DMS53 treated with DMSO at 0.1 percent for 48 hours (cell line): ENCODE measurements around the gene ZNF841.
"Not testable (repeated sequence)": the region's sequence is repeated elsewhere in the genome, so short reads cannot be mapped to it uniquely, and the experiment has no call there.

Source experiments
- DNase-seq: peaks from one replicate; lab custom pipeline; 2025; ENCODE audit not compliant: unreplicated experiment; lab: John Stamatoyannopoulos, UW

Gene ZNF841

DNA sequence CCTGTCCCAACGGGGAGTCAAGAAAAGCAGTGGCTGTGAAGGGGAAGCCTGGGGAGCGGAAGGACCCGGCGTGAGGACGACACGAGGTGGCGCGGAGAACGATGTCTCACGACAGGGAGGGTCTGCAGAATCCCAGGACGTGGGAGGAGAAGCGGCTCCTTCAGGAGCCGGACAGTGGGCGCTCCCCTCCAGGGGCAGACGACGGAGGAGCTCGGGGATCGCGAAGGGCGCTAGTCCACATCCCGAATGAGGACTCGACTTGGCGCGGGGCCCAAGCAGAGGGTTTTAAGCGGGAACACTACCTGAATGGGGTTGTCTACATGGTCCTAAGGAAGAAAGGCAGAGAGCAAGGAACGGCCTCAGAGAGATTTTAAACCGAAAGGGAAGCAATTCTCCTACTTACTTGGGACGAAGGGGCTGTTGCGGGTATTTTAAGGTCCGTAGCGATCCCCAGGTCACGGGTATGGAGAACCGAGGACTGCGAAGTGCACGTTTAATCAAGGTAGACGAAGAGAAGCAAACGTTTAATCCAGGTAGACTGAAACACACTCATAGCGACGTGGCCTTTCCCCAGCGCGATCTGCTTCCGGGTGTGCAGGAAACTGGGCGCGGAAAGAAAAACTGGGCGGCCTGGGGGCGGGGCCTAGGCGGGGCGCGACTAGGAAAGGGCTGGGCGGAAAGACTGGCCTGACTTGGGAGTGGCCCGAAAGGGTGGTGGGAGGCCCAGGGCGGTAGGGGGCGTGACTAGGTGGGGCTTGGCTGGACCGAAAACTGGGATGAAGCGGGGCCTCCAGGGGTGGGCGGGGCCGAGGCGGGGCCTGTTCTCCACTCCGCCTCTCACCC lies at the start of gene ZNF841:
Gene ZNF841 (minus strand): TSS at position 594 of the 843 bp plus-strand sequence. CDS start 10,964 bp downstream, outside the sequence.
- DNase-seq: peak; percentile 90

DNA sequence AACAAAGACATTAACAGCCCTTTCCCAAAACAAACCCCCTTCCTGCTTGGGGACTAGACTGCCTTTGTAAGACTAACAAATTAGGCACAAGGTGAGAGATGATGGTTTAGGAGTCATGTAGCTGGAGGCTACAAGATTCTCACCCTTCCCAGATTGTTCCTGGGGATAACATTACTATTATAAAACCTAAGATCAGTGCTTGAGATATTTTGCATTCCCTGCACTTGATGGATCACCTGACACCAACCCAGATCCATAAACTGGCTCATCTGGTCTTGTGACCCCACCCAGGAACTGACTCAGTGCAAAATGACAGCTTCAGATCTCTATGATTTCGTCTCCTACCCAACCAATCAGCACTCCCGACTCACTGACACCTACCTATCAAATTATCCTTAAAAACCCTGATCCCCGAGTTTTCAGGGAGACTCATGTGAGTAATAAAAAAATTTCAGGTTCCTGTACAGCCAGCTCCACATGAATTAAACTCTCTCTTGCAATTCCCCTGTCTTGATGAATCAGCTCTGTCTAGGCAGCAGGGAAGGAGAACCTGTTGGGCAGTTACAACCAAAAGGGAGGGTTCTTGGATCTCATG lies 46.5 kb upstream of the ZNF841 start:
- DNase-seq: no peak

DNA sequence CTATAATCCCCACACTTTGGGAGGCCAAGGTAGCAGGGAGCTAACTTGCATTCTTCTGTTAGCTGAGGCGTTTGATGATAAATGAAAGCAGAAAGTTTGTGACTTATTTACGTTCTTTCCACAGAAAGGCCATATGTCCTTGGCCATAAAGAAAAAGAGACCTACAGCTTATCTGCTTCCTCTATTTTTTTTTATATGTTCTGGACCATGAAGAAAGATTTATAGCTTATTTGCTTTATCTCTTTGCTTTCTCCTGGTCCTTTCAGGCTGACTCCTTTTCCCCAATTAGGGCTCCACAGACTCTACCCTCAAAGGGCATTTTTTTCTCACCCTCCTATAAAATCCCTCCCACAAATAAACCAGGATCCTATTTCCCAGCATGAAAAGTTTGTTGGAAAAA lies 45.6 kb upstream of the ZNF841 start:
- no peak for DNase-seq

DNA sequence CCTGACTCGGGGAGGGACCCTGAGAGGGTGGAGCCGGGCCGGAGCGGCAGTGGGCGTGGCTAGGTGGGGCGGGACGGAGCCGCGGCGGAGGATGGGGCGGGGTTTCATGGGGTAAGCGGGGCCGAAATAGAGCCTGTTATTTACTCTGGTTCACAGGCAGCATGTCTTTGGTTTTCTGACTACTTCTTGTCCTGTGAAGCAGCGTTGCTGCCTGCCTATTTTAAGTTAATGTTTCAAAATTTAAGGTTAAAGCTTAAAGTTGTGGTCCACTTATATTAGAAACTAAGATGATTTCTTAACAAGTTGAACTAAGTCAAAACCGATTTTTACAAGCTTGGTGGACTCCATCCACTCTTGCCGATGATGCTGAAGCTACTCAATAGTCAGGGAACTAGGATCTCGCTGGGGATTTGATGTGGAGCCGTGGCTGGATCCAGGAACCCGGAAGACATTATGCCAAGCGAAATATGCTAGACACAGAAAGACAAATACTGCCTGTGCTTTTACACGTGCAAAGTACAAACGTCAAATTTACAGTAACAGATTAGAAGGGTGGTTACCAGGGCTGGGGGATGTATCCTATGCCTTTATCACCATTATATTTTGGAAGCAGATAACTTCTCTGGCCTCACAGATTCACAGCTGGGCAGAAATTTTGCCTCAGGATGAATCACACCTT lies 44.6 kb upstream of the ZNF841 start:
- DNase-seq: peak; percentile 64

DNA sequence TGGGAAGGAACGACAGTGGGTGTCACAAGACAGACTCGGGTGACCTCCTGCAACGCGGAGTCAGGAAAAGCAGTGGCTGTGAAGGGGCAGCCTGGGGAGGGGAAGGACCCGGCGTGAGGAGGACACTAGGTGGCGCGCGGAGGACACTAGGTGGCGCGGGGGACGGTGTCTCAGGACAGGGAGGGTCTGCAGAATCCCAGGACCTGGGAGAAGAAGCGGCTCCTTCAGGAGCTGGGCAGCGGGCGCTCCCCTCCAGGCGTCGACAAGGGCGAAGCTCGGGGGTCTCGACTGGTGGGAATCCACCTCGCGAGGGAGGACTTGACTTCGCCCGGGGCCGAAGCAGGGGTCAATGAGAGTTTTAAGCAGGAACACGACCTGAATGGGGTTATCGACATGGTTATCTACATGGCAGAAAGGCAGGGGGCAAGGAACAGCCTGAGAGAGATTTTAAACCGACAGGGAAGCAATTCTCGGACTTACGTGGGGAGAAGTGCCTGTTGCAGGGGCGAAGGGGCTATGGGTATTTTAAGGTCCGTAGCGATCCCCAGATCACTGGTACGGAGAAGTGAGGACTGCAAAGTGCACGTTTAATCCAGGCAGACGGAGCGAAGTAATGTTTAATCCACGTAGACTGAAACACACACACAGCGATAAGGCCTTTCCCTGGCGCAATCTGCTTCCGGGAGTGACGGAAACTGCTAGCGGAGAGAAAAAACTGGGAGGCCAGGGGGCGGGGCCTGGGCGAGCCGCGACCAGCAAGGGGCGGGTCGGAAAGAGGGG lies 43.9 kb upstream of the ZNF841 start, which contains the start of gene ZNF616:
Gene ZNF616 (minus strand): TSS at position 687 of the 780 bp plus-strand sequence. CDS start 9,426 bp downstream, outside the sequence.
- peak; percentile 88 for DNase-seq

DNA sequence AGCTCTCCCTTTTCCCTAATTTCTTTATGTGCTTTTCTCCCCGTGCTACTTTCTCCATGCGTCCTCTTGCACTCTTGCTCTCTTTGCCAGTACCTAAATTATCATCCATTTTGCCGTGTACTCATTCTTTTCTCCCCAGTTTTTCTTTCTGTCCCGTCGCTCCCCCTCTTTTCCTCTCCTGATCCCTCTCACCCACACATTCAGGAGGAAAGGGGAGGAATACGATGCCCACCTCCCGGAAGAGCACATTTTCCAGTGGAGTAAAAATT lies 43.4 kb upstream of the ZNF841 start:
- DNase-seq: no peak

DNA sequence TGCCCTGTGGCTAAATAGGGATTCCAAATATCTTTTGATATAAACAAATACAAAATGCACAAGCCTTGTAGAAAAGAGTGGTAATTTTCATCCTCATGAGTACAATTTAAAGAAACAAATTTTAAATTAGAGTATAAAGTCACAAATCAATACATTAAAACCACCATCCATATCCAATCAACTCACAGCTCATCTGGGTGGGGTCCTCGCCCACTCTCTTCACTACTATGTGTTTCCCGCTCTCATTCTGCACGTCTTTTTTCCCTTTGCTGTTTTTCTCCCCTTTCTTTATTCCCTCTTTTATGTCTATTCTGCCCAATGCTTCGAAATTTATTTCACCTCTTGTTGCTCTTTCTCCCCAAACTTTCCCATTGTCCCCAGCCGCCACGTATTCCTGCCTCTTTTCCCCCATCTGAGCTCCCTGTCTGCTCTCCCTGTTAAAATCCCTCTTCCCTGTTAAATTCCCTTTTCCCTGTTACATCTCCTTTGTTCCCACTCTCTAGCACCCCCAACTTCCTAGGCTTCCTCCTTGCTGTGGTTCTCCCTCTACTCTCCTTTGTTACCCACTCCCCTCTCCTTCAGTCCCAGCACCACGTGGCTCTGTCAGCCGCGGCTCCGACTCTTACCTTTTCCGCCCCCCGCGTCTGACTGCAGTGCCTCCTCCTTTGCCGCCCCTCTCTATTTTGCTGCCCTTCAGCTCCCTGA lies 42.9 kb upstream of the ZNF841 start:
- no peak for DNase-seq

DNA sequence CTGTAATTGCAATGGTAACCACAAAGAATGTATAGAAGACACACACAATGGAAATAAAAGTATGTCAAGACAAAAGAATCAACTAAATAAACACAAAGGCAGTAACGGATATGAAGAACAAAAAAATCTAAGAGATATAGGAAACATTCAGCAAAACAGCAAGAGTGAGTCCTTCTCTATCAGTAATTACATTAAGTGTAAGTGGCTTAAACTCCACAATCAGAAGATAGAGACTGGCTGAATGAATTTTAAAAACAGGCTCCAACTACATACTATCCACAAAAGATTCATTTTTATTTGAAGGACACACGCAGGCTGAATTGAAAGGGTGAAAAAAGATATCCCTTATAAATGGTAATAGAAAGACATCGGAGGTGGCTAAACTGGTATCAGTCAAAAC lies 24.7 kb upstream of the ZNF841 start:
- no peak for DNase-seq

DNA sequence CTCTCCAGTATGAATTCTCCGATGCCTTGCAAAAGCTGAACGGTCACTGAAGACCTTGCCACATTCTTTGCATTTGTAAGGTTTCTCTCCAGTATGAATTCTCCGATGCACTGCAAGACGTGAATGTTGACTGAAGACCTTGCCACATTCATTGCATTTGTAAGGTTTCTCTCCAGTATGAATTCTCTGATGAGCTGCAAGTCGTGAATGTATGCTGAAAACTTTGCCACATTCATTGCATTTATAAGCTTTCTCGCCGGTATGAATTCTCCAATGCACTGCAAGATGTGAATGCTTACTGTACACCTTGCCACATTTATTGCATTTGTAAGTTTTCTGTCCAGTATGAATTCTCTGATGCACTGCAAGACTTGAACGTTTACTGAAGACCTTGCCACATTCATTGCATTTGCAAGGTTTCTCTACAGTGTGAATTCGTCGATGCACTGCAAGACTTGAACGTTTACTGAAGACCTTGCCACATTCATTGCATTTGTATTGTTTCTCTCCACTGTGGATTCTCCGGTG lies 20.0 kb upstream of the ZNF841 start:
- no peak for DNase-seq

DNA sequence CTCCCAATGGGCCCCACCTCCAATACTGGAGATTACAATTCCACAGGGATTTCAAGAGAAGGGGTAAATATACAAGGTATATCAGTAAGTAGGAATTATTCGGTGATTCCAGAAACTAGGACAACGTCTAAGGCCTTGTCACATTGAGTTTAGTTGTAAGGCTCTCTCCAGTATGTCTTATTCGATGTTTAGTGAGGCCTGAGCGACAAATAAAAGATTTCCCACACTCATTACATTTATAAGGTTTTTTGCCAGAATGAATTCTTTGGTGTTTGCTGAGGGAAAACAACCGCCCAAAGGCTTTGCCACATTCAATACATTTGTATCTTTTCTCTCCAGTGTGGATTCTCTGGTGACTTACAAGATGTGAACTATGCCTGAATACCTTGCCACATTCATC lies 19.1 kb upstream of the ZNF841 start:
- no peak for DNase-seq

DNA sequence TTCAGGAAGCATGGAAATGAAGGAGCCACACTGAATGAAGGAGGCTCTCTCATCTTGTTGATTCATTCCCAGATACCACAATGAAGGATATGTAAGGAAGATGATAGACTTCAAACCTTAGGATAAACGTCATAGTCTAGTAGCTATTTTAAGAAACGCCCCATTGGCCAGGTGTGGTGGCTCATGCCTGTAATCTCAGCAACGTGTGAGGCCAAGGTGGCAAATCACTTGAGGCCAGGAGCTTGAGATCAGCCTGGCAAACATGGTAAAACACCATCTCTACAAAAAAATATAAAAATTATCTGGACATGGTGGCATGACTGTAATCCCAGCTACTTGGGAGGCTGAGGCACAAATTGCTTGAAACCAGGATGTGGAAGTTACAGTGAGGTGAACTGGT lies 17.1 kb upstream of the ZNF841 start:
- DNase-seq: no peak

DNA sequence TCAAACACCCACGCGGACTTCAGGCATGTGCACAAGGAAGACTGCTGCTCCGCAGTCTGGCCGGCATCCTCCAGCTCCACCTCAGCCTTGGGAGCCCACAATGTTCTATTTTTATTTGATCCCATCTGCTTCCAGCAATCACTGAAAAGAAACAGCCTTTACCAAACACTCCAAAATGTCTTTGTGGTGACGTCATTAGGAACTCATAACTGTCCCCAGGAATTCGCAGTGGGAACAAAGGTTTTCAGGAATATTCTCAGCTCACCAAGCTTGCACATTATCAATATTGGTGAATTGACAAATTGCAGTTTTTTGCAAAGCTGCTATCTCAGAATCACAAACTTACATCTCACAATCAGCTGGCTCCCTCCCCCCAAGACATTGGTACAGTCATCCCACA lies 15.2 kb upstream of the ZNF841 start:
- DNase-seq: no peak

DNA sequence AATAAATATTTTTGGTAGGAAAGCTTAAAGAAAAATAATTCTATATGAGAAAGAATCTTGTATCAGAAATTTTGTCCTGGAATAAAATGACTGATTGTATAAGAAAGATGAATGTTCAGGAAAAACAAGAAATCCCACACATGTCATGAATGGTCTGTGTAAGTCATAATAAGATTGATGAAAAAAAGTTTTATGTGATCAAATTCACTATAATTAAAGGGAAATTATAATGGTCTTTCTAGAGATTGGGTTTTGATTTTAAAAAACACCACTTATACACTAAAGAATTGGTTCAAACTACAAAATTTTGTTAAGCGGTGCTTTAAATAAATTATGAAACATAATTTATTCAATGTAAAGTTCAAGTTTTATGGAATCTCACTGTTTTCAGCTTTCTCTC lies 7.2 kb upstream of the ZNF841 start:
- DNase-seq: no peak

DNA sequence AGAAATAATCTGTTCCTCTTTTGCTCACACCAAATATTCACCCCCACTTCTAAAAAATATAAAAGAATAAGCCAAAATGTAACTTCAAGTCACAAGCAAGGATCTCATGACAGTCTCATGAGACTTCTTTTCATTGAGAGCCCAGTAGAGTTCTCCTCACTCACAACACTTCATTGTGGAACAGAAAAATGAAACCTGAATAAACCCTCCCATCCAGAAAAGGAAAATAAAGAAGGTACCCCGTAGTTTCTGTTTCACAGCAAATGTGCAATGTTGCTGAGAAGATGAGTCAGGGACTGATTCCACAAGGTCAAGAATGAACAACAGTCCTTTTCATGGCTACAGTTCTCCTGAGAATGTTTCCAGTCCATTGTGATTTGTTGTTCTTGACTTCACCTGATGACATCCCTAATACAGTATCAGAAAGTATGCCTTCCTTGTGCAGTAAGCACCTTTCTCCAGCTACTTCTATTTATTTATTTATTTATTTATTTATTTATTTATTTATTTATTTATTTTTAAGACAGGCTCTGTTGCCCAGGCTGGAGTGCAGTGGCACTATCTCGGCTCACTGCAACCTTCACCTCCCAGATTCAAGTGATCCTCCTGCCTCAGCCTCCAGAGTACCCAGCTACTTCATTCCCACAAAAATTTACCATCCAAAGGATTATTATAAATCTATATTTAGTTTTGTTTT lies 6.4 kb upstream of the ZNF841 start:
- DNase-seq: no peak

DNA sequence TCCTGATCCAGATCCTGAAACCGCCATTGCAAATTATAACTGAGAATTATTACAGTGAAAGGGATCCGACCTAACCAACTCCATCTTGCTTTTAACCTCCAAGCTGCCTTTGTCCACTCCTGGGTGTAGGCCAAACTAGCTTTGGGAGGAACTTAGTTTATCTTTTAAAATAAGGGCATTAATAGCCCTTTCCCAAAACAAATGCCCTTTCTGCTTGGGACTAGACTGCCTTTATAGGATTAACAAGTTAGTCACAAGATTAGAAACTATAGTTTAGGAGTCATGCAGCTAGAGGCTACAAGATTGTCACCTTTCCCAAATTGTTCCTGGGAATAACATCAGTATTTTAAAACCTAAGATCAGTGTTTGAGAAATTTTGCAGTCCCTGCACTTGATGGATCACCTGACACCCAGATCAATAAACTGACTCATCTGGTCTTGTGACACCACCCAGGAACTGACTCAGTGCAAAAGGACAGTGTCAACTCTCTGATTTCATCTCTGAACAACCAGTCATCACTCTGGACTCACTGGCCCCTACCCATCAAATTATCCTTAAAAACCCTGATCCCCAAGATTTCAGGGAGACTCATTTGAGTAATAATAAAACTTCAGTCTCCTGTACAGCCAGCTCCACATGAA lies 4.1 kb upstream of the ZNF841 start:
- peak; percentile 29 for DNase-seq

DNA sequence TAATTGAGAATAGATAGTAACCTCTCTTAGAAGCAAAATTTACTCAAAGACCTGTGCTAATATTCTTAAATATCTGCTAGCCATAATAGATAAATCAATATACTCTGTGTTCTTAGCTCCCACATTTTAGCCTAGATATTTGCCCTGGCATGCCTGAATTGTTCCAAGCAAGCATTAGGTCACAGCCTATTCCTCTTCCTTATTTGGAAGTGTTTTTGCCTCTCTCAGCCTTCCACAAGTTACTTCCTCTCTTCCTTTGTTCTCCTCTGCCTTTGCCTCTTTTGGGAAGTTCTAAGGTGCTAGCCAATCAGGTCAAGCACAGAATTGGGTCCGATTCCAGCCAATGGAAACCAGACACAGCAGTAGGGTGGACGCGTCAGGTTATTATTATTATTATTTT lies 851 bp upstream of the ZNF841 start:
- not testable (repeated sequence) for DNase-seq

DNA sequence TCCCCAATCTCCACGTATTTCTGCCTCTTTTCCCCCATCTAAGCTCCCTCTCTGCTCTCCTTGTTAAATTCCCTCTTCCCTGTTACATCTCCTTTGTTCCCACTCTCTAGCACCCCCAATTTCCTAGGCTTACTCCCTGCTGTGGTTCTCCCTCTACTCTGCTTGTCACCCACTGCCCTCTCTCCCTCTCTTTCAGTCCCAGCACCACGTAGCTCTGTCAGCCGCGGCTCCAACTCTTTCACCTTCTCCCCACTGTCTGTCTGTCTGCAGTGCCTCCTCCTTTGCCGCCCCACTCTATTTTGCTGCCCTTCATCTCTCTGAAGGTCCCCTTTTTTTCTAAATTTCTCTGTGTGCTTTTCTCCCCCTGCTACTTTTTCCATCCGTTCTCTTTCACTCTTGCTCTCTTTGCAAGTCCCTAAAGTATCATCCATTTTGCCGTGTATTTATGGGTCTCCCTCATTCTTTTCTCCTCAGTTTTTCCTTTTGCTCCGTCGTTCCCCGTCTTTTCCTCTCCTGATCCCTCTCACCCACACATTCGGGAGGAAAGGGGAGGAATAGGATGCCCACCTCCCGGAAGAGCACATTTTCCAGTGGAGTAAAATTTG lies 937 bp downstream of the ZNF841 start:
- DNase-seq: no peak

DNA sequence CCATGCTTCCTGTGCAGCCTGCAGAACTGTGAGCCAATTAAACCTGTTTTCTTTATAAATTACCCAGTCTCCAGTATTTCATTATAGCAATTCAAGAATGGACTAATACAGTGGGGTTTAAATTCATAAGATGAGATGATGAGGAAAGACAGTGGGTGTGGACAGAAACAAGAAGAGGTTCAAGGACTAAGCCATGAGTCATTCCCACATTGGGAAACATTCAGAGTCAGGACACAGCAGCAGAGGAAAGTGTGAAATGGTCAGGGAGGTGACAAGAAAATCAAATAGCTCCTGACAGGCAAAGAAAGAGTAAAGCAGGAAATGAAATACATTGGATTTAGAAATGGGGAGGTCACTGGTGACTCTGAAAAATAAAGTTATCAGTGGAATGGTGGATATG lies 9.1 kb downstream of the ZNF841 start:
- no peak for DNase-seq

DNA sequence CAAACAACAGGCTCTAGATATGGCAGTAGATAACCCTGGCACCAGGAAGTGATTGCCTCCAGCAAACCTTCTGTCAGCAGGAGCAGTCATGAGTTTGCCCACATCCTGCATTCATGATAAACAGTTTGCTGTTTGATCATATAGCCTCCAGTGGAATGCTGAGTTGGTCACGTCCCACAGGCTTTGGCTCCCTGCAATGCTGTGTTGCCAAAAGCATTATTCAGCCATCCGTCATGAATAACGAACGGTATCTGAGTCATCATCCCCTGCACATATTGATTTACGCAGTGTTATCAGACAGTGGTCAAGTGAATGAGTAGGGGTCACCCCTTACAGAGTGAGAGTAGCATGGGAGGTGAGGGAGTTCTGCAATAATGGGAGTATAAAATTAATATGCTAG lies 25.1 kb downstream of the ZNF841 start:
- no peak for DNase-seq
